Measurements from ENCODE around the gene POLR2M. TPM values are rescaled to one million over a fixed set of nuclear protein-coding genes. Genes with fewer than 3 reads are reported as not detected.

Gene POLR2M
- polyA plus RNA-seq, 1 donor from 2014 or later, result 45.1 TPM

DNA sequence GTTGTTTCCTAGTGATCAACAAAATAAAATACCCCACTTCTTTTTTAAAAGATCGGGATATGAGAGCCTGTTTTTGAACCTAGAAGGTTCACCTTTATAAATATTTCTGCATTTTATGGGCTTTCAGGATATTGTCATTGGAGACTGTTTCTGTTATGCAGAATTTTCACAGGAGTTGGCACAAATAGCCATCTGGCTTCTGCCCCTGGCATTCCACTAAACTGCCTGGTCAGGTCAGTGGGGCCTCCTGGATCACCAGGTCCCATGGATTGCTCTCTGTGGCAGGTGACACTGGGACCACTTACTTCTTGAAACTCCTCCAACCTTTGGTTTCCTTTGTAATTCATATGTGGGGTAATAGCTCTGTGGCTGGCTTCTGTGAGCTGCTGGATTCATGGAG lies 25.5 kb upstream of the POLR2M start:
- H3K27me3 Mint-ChIP-seq, result peaks cover 4% of the 10 kb centered on the region
- no peaks in the 10 kb centered on the region for H3K9me3 Mint-ChIP-seq
- peak overlapping the region in 1 of 3 donors; percentile 46 for H3K27ac Mint-ChIP-seq
- no peaks in the 10 kb centered on the region for H3K36me3 Mint-ChIP-seq
- H3K4me3 Mint-ChIP-seq, result no peak overlapping the region
- peaks cover 0 to 3% (median 0%) of the 10 kb centered on the region in 3 donors for H3K4me1 Mint-ChIP-seq

- no peak overlapping the region for H3K27ac Mint-ChIP-seq
- H3K36me3 Mint-ChIP-seq, result no peaks in the 10 kb centered on the region
- peaks cover 0 to 3% (median 0%) of the 10 kb centered on the region in 3 donors for H3K4me1 Mint-ChIP-seq
- H3K27me3 Mint-ChIP-seq, result peaks cover 4% of the 10 kb centered on the region
- H3K9me3 Mint-ChIP-seq, result no peaks in the 10 kb centered on the region
- H3K4me3 Mint-ChIP-seq, result no peak overlapping the region
These were observed 23.0 kb upstream of the POLR2M start for GRCh38 chr15:57683481-57683880.

- Mint-ChIP-seq H3K9me3 (no peaks in the 10 kb centered on the region), H3K4me3 (no peak overlapping the region), H3K27me3 (peaks cover 4% of the 10 kb centered on the region), H3K27ac (no peak overlapping the region), H3K36me3 (no peaks in the 10 kb centered on the region), H3K4me1 (peaks cover 0 to 3% (median 0%) of the 10 kb centered on the region in 3 donors)
These were observed 21.9 kb upstream of the POLR2M start for GRCh38 chr15:57684491-57685151.

- no peaks in the 10 kb centered on the region for H3K27me3 Mint-ChIP-seq
- H3K4me1 Mint-ChIP-seq, result peaks cover 0 to 1% (median 0%) of the 10 kb centered on the region in 3 donors
- H3K27ac Mint-ChIP-seq, result no peak overlapping the region
- no peaks in the 10 kb centered on the region for H3K36me3 Mint-ChIP-seq
- H3K4me3 Mint-ChIP-seq, result no peak overlapping the region
- no peaks in the 10 kb centered on the region for H3K9me3 Mint-ChIP-seq
These were observed 21.0 kb upstream of the POLR2M start for GRCh38 chr15:57685306-57686095.

DNA sequence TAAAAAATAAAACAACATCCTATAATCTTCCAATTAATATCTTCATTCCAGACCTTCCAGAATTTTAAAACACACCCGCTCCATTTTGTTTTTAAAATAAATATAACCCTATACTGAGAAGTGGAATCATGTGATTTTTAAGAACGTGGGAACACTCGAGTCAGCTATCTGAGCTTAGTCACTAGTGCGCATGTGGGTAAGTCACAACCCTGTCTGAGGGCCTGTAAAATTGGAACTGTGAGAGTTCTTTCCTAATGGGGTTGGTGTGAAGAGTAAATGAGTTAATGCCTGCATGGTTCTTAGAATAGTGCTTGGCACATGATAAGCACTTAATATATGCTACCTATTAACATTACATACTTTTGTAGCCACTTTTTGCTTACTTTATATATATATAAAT lies 19.9 kb upstream of the POLR2M start:
- no peak overlapping the region for H3K4me3 Mint-ChIP-seq
- peaks cover under 1% of the 10 kb centered on the region for H3K27me3 Mint-ChIP-seq
- H3K27ac Mint-ChIP-seq, result no peak overlapping the region
- no peaks in the 10 kb centered on the region for H3K36me3 Mint-ChIP-seq
- H3K4me1 Mint-ChIP-seq, result no peaks in the 10 kb centered on the region
- no peaks in the 10 kb centered on the region for H3K9me3 Mint-ChIP-seq

- Mint-ChIP-seq H3K27me3 (peaks cover 5% of the 10 kb centered on the region), H3K27ac (no peak overlapping the region), H3K9me3 (no peaks in the 10 kb centered on the region), H3K4me3 (no peak overlapping the region), H3K4me1 (no peaks in the 10 kb centered on the region), H3K36me3 (no peaks in the 10 kb centered on the region)
These were observed 16.1 kb upstream of the POLR2M start for GRCh38 chr15:57690341-57690966.

DNA sequence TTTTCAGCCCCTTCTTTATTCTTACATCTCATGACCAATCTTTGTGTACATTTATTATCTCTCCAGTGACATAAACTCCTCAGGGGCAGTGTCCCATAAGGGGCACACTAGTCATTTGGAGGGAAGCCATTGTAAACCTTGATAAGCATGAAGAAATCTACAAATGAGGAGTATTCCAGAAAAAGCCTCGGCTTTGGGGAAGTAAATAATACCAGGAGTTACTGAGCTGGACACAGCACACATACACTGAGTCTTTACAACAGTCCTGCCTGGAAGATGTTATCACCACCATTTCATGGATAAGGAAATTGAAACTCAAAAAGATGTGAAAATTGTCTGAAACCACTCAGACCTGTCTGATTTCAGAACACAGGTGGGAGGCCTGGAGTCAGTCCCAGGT lies 15.4 kb upstream of the POLR2M start:
- Mint-ChIP-seq H3K4me1 (no peaks in the 10 kb centered on the region), H3K4me3 (no peak overlapping the region), H3K27ac (no peak overlapping the region), H3K9me3 (no peaks in the 10 kb centered on the region), H3K36me3 (no peaks in the 10 kb centered on the region), H3K27me3 (peaks cover 6% of the 10 kb centered on the region)

DNA sequence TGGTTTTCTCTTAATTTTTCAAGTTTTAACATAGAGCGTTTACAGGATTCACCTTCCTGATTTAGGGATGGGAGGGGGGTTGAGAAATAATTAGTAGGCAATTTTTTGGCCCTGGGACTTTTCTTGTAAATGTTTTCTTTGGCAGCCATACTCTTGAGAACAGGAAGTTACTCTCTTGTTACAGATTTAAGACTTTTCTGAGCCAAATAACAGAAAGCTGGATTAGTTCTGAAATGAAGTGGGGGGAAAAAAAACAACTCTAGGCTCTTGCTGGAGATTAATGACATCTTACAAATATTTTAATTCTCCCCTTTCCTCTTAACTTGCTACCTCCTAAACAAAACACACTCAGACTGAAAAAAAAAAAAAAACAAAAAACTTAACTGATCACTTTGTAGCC lies 13.8 kb upstream of the POLR2M start:
- peaks cover 10% of the 10 kb centered on the region for H3K27me3 Mint-ChIP-seq
- no peaks in the 10 kb centered on the region for H3K36me3 Mint-ChIP-seq
- no peaks in the 10 kb centered on the region for H3K9me3 Mint-ChIP-seq
- no peak overlapping the region for H3K4me3 Mint-ChIP-seq
- no peaks in the 10 kb centered on the region for H3K4me1 Mint-ChIP-seq
- H3K27ac Mint-ChIP-seq, result no peak overlapping the region

- Mint-ChIP-seq H3K36me3 (no peaks in the 10 kb centered on the region), H3K4me3 (no peak overlapping the region), H3K27ac (no peak overlapping the region), H3K4me1 (no peaks in the 10 kb centered on the region), H3K9me3 (no peaks in the 10 kb centered on the region), H3K27me3 (peaks cover 10% of the 10 kb centered on the region)
These were observed 12.2 kb upstream of the POLR2M start for GRCh38 chr15:57694279-57694678.

GRCh38 chr15:57696146-57696545 lies 10.4 kb upstream of the POLR2M start:
- H3K36me3 Mint-ChIP-seq, result no peaks in the 10 kb centered on the region
- peaks cover 14% of the 10 kb centered on the region for H3K27me3 Mint-ChIP-seq
- no peaks in the 10 kb centered on the region for H3K9me3 Mint-ChIP-seq
- H3K27ac Mint-ChIP-seq, result no peak overlapping the region
- H3K4me3 Mint-ChIP-seq, result no peak overlapping the region
- H3K4me1 Mint-ChIP-seq, result no peaks in the 10 kb centered on the region

GRCh38 chr15:57697588-57697987 lies 8.9 kb upstream of the POLR2M start:
- no peaks in the 10 kb centered on the region for H3K36me3 Mint-ChIP-seq
- H3K4me3 Mint-ChIP-seq, result no peak overlapping the region
- no peak overlapping the region for H3K27ac Mint-ChIP-seq
- no peaks in the 10 kb centered on the region for H3K9me3 Mint-ChIP-seq
- H3K4me1 Mint-ChIP-seq, result no peaks in the 10 kb centered on the region
- peaks cover 13% of the 10 kb centered on the region for H3K27me3 Mint-ChIP-seq

GRCh38 chr15:57698243-57698642 lies 8.3 kb upstream of the POLR2M start:
- Mint-ChIP-seq H3K27ac (no peak overlapping the region), H3K27me3 (peaks cover 13% of the 10 kb centered on the region), H3K4me3 (no peak overlapping the region), H3K36me3 (no peaks in the 10 kb centered on the region), H3K9me3 (no peaks in the 10 kb centered on the region), H3K4me1 (no peaks in the 10 kb centered on the region)

GRCh38 chr15:57698991-57699390 lies 7.5 kb upstream of the POLR2M start:
- H3K27me3 Mint-ChIP-seq, result peaks cover 11% of the 10 kb centered on the region
- no peak overlapping the region for H3K27ac Mint-ChIP-seq

DNA sequence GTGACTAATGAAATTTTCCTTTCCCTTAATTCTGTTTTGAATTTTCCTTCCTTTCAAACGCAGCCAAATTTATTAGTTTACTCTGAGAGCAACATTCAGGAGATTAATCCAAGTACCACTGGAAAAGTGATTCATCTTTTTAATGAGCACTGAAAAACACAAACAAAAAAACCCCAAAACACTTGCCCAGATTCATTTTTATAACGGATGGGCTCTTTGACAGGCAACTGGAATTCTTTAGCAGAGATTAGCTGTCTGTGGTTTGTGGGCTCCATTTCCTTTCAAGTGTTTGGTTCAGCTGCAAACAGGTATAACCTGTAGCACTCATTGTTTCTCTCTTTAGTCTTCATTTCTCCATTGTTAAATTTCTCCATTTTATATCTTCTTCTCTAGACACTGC lies 3.1 kb upstream of the POLR2M start:
- Mint-ChIP-seq H3K4me3 (peak overlapping the region in 1 of 4 donors; percentile 67), H3K36me3 (no peaks in the 10 kb centered on the region), H3K27me3 (peaks cover 5% of the 10 kb centered on the region), H3K4me1 (peaks cover 14 to 20% (median 15%) of the 10 kb centered on the region in 3 donors), H3K27ac (no peak overlapping the region), H3K9me3 (no peaks in the 10 kb centered on the region)

More at GRCh38 chr15:57698991-57699390, 7.5 kb upstream of the POLR2M start:
- Mint-ChIP-seq H3K4me1 (no peaks in the 10 kb centered on the region), H3K36me3 (no peaks in the 10 kb centered on the region), H3K9me3 (no peaks in the 10 kb centered on the region), H3K4me3 (no peak overlapping the region)

GRCh38 chr15:57704441-57704840 lies 2.1 kb upstream of the POLR2M start:
- Mint-ChIP-seq H3K9me3 (no peaks in the 10 kb centered on the region), H3K27me3 (peaks cover 5% of the 10 kb centered on the region), H3K4me3 (peak overlapping the region in 2 of 4 donors; percentile 45 to 86), H3K4me1 (peaks cover 21 to 29% (median 24%) of the 10 kb centered on the region in 3 donors), H3K36me3 (no peaks in the 10 kb centered on the region), H3K27ac (peak overlapping the region in 1 of 3 donors; percentile 83)

All from IgD-negative memory B cell (primary cell).